IPS-15b (cell line): Measurements from ENCODE around the gene RAB8A.

ENCODE experiments used
- H3K27me3 ChIP-seq: one replicate; pipeline ENCODE4 v1.6.1; 2013; ENCODE audit warnings: low read length; ENCODE audit not compliant: control insufficient read depth, insufficient read depth
- H3K36me3 ChIP-seq: one replicate; pipeline ENCODE4 v1.6.1; 2013; ENCODE audit warnings: low read length; ENCODE audit not compliant: control insufficient read depth, insufficient read depth
- H3K4me1 ChIP-seq: one replicate; pipeline ENCODE4 v1.6.1; 2013; ENCODE audit warnings: mild to moderate bottlenecking, low read length; ENCODE audit not compliant: control insufficient read depth, insufficient read depth
- H3K4me3 ChIP-seq: one replicate; pipeline ENCODE4 v1.5.1; 2013; ENCODE audit warnings: low read depth, low read length
- H3K9ac ChIP-seq: one replicate; pipeline ENCODE4 v1.6.1; 2013; ENCODE audit warnings: low read depth, mild to moderate bottlenecking, low read length
- H3K9me3 ChIP-seq: one replicate; pipeline ENCODE4 v1.6.1; 2013; ENCODE audit warnings: mild to moderate bottlenecking, low read length; ENCODE audit not compliant: control insufficient read depth, insufficient read depth

Gene RAB8A

GRCh38 chr19:16156904-16157303 lies 45.2 kb downstream of the RAB8A start:
- no peaks in the 10 kb centered on the region for H3K27me3 ChIP-seq
- H3K4me3 ChIP-seq = no peak overlapping the region
- H3K9ac ChIP-seq = no peak overlapping the region
- no peaks in the 10 kb centered on the region for H3K9me3 ChIP-seq
- no peaks in the 10 kb centered on the region for H3K4me1 ChIP-seq
- no peaks in the 10 kb centered on the region for H3K36me3 ChIP-seq

GRCh38 chr19:16157601-16158000 lies 45.9 kb downstream of the RAB8A start:
- Histone ChIP-seq H3K4me1 (no peaks in the 10 kb centered on the region), H3K27me3 (no peaks in the 10 kb centered on the region), H3K9me3 (no peaks in the 10 kb centered on the region), H3K36me3 (no peaks in the 10 kb centered on the region), H3K4me3 (no peak overlapping the region), H3K9ac (no peak overlapping the region)

- H3K4me3 ChIP-seq = no peak overlapping the region
- H3K36me3 ChIP-seq = no peaks in the 10 kb centered on the region
- no peaks in the 10 kb centered on the region for H3K27me3 ChIP-seq
- no peak overlapping the region for H3K9ac ChIP-seq
- H3K9me3 ChIP-seq = no peaks in the 10 kb centered on the region
- H3K4me1 ChIP-seq = no peaks in the 10 kb centered on the region
Measured at GRCh38 chr19:16159655-16160054, 48.0 kb downstream of the RAB8A start.

- no peaks in the 10 kb centered on the region for H3K4me1 ChIP-seq
- H3K9ac ChIP-seq = no peak overlapping the region
- no peaks in the 10 kb centered on the region for H3K36me3 ChIP-seq
- H3K27me3 ChIP-seq = no peaks in the 10 kb centered on the region
- H3K9me3 ChIP-seq = no peaks in the 10 kb centered on the region
- no peak overlapping the region for H3K4me3 ChIP-seq
Measured at GRCh38 chr19:16160445-16160942, 48.8 kb downstream of the RAB8A start.

GRCh38 chr19:16160943-16161560 lies 49.4 kb downstream of the RAB8A start:
- Histone ChIP-seq H3K4me1 (no peaks in the 10 kb centered on the region), H3K4me3 (no peak overlapping the region), H3K9ac (no peak overlapping the region), H3K9me3 (no peaks in the 10 kb centered on the region), H3K36me3 (no peaks in the 10 kb centered on the region), H3K27me3 (no peaks in the 10 kb centered on the region)

GRCh38 chr19:16161840-16162239 lies 50.2 kb downstream of the RAB8A start:
- Histone ChIP-seq H3K27me3 (no peaks in the 10 kb centered on the region), H3K9me3 (no peaks in the 10 kb centered on the region), H3K9ac (no peak overlapping the region), H3K4me1 (no peaks in the 10 kb centered on the region), H3K36me3 (no peaks in the 10 kb centered on the region), H3K4me3 (no peak overlapping the region)

- Histone ChIP-seq H3K4me3 (no peak overlapping the region), H3K27me3 (no peaks in the 10 kb centered on the region), H3K9me3 (no peaks in the 10 kb centered on the region), H3K4me1 (no peaks in the 10 kb centered on the region), H3K36me3 (no peaks in the 10 kb centered on the region), H3K9ac (no peak overlapping the region)
Measured at GRCh38 chr19:16164222-16164890, 52.7 kb downstream of the RAB8A start.

GRCh38 chr19:16166417-16166816 lies 54.7 kb downstream of the RAB8A start:
- no peaks in the 10 kb centered on the region for H3K27me3 ChIP-seq
- no peaks in the 10 kb centered on the region for H3K36me3 ChIP-seq
- no peak overlapping the region for H3K9ac ChIP-seq
- no peak overlapping the region for H3K4me3 ChIP-seq
- no peaks in the 10 kb centered on the region for H3K9me3 ChIP-seq
- no peaks in the 10 kb centered on the region for H3K4me1 ChIP-seq

- no peak overlapping the region for H3K4me3 ChIP-seq
- no peaks in the 10 kb centered on the region for H3K27me3 ChIP-seq
- no peaks in the 10 kb centered on the region for H3K4me1 ChIP-seq
- H3K9ac ChIP-seq = no peak overlapping the region
- no peaks in the 10 kb centered on the region for H3K36me3 ChIP-seq
- no peaks in the 10 kb centered on the region for H3K9me3 ChIP-seq
Measured at GRCh38 chr19:16167055-16167454, 55.4 kb downstream of the RAB8A start.

- no peaks in the 10 kb centered on the region for H3K4me1 ChIP-seq
- no peak overlapping the region for H3K4me3 ChIP-seq
- no peaks in the 10 kb centered on the region for H3K9me3 ChIP-seq
- no peak overlapping the region for H3K9ac ChIP-seq
- H3K36me3 ChIP-seq = no peaks in the 10 kb centered on the region
- H3K27me3 ChIP-seq = no peaks in the 10 kb centered on the region
Measured at GRCh38 chr19:16168465-16169081, 56.9 kb downstream of the RAB8A start.

GRCh38 chr19:16170134-16170533 lies 58.4 kb downstream of the RAB8A start:
- H3K27me3 ChIP-seq = no peaks in the 10 kb centered on the region
- H3K4me3 ChIP-seq = no peak overlapping the region
- no peak overlapping the region for H3K9ac ChIP-seq
- H3K36me3 ChIP-seq = no peaks in the 10 kb centered on the region
- H3K9me3 ChIP-seq = no peaks in the 10 kb centered on the region
- H3K4me1 ChIP-seq = no peaks in the 10 kb centered on the region

GRCh38 chr19:16175954-16176353 lies 64.3 kb downstream of the RAB8A start:
- no peaks in the 10 kb centered on the region for H3K9me3 ChIP-seq
- H3K4me3 ChIP-seq = no peak overlapping the region
- no peak overlapping the region for H3K9ac ChIP-seq
- no peaks in the 10 kb centered on the region for H3K36me3 ChIP-seq
- H3K27me3 ChIP-seq = no peaks in the 10 kb centered on the region
- H3K4me1 ChIP-seq = no peaks in the 10 kb centered on the region
